ENCODE data around the gene NRIP2.

The NRIP2 gene

DNA sequence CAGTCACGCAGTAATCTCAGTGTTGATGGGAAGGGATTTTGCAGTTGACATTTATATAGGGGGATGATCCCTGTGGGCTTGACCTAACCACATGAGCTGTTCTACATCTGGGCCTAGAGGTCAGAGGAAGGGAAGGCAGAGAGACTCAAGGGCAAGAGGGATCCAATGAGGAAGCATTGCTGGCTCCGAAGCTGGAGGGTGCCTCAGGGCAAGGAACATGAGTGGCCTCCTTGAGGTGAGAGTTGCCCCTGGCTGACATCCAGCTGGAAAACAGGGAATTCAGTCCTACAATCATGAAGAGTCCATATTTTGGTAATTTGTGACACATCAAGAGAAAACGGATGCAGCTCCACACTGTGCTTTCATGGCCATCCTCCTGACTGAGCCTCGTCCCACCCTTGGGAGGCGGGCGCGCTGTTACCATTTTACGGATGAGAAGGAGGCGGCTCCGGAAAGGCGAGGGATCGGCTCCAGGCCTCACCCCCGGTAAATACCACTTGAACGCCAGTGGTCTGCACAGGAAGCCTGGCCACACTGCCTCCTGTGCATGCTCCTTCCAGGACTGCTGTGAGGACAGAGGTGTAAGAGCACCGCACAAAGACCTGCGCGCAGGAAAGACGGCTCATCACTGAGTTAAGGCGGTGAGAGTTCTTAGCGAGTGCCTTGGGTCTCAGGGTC is 58.6 kb downstream of the NRIP2 start:
- no peak for DNase-seq (ENCODE audit: low spot score)
- no peak for FAIRE-seq

DNA sequence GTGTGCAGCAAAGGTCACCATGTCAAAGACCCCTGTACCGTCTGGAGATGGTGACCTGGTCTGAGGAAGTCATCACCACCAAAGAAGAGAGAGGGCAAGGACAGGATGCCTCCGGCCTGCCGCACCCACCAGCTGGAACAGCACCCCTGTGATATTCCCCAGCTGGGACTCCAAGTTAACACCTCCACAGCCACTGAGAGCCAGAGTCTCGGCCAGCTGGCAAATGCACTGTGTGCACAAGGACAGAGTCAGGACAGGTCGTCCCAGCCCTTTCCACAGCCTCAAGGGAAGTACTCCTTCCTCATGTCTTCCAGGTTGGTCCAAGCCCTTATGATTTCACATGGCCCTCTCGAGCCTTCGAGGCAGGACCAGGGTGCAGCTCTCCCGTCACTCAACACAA is 59.4 kb downstream of the NRIP2 start:
- DNase-seq (ENCODE audit: low spot score) (no peak), FAIRE-seq (no peak)
